ENCODE measurements around the gene RNLS. TPM values are rescaled to one million over a fixed set of nuclear protein-coding genes. Genes with fewer than 3 reads are reported as not detected.

The RNLS gene
- total and polyA plus RNA-seq, 3 donors from 2014 or later = 13.0 to 27.4 (median 27.1) TPM

DNA sequence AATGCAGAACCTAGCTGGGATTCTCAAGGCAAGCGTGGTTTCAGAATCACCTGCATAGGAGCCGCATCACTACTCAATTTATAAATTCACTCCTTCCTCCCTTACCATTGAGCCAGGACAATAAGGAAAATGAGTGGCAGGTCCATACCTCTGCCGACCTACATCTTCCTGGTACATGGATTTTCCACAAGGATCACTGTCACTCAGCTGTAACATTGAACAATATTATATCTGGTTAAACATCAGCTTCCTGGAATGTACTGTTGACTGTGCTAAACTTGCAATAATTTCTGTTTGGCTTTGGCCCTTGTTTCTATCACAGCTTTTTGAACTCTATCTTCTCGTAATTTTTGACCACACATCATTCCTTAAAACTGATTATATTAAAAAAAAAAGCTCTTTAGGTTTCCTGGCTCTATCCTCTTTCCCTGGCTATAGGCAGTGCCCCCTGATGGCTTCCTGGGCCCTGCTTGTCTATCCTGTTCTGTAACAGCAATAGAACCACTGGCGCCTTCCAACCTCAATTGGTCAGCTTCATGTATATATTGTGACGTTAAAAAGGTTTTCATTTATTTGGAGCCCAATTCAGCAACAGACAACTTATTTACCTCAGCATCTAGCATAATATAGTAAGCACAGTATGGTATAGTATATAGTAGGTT is 59.2 kb downstream of the RNLS start:
- H3K9me3 ChIP-seq = no peaks in the 10 kb centered on the region
- no peak overlapping the region for H3K4me3 ChIP-seq
- H3K27ac ChIP-seq = no peak overlapping the region
- no peaks in the 10 kb centered on the region for H3K27me3 ChIP-seq
- 91 to 92% methylated on average over 6 of the region's 6 CpGs for WGBS, 2 donors
- DNase-seq = no peak
- TF ChIP-seq POLR2A (IDR thresholded peaks at IDR 0.05) (no peak), CTCF (IDR thresholded peaks at IDR 0.05) (no peak)
- intact Hi-C loops (cut with DNase I; ENCODE audit: low total_unique reads) = no loop called here
- no peaks in the 10 kb centered on the region for H3K36me3 ChIP-seq (ENCODE audit: low read depth, missing control alignments)
- no peaks in the 10 kb centered on the region for H3K4me1 ChIP-seq

- H3K27ac ChIP-seq = no peak overlapping the region
- WGBS, 2 donors = 31 to 40% methylated on average over 1 of the region's 1 CpG
- no peaks in the 10 kb centered on the region for H3K27me3 ChIP-seq
- intact Hi-C loops (cut with DNase I; ENCODE audit: low total_unique reads) = no loop called here
- H3K9me3 ChIP-seq = no peaks in the 10 kb centered on the region
- no peak for DNase-seq
- no peaks in the 10 kb centered on the region for H3K4me1 ChIP-seq
- H3K4me3 ChIP-seq = no peak overlapping the region
- TF ChIP-seq CTCF (IDR thresholded peaks at IDR 0.05) = no peak
- no peak for TF ChIP-seq POLR2A (IDR thresholded peaks at IDR 0.05)
- H3K36me3 ChIP-seq (ENCODE audit: low read depth, missing control alignments) = no peaks in the 10 kb centered on the region
Observed at GRCh38 chr10:88522715-88523114, 60.4 kb downstream of the RNLS start.

GRCh38 chr10:88521791-88522190 is 61.3 kb downstream of the RNLS start:
- Histone ChIP-seq H3K27ac (no peak overlapping the region), H3K27me3 (no peaks in the 10 kb centered on the region), H3K4me1 (no peaks in the 10 kb centered on the region), H3K9me3 (no peaks in the 10 kb centered on the region), H3K4me3 (no peak overlapping the region), H3K36me3 (ENCODE audit: low read depth, missing control alignments) (no peaks in the 10 kb centered on the region)
- no peak for DNase-seq
- WGBS, 2 donors = 95 to 96% methylated on average over 1 of the region's 1 CpG
- intact Hi-C loops (cut with DNase I; ENCODE audit: low total_unique reads) = no loop called here
- no peak for TF ChIP-seq CTCF (IDR thresholded peaks at IDR 0.05)
- TF ChIP-seq POLR2A (IDR thresholded peaks at IDR 0.05) = no peak

DNA sequence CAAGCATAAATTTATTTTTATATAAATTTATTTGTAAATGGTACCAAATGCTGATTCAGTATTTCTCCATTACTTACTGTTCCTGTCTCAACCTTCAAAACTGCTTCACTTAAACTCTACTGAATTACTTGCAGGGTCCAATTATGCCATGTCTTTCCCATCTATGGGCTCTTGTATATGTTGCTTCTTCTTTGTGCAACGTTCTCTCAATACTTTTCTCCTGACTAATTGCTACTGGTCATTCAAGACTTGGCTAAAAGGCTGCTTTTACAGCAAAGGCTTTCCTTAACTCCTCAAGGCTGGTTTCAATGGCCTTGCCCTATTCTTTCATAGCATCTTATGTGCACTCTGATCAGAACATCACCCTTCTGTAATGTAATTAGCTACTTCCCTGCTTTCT is 67.9 kb downstream of the RNLS start:
- no peak for DNase-seq
- H3K4me1 ChIP-seq = no peaks in the 10 kb centered on the region
- H3K27ac ChIP-seq = no peak overlapping the region
- H3K36me3 ChIP-seq (ENCODE audit: low read depth, missing control alignments) = no peaks in the 10 kb centered on the region
- no peaks in the 10 kb centered on the region for H3K9me3 ChIP-seq
- TF ChIP-seq POLR2A (IDR thresholded peaks at IDR 0.05) = no peak
- no peak for TF ChIP-seq CTCF (IDR thresholded peaks at IDR 0.05)
- no peak overlapping the region for H3K4me3 ChIP-seq
- intact Hi-C loops (cut with DNase I; ENCODE audit: low total_unique reads) = no loop called here
- WGBS, 2 donors = 75 to 86% methylated on average over 1 of the region's 1 CpG
- no peaks in the 10 kb centered on the region for H3K27me3 ChIP-seq

DNA sequence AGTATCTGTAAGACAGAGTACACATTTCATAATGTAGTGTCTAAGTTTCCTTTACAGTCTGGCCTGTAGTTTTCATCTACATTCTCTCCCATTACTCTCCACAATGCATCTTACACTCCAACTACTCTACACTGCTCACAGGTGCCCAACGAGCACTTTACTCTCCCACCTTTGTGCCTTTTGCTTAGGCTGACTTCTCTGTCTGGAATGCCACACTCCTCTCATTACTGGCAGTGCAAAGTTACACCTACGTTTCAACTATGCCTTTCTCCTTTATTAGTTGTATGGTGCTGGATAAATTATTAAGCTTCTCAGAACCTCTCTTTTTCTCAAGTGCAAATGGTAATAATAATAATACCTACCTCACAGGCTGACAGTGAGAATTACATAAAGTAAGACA is 70.5 kb downstream of the RNLS start:
- Histone ChIP-seq H3K36me3 (ENCODE audit: low read depth, missing control alignments) (no peaks in the 10 kb centered on the region), H3K27ac (no peak overlapping the region), H3K9me3 (no peaks in the 10 kb centered on the region), H3K4me3 (no peak overlapping the region), H3K27me3 (no peaks in the 10 kb centered on the region), H3K4me1 (no peaks in the 10 kb centered on the region)
- TF ChIP-seq CTCF (IDR thresholded peaks at IDR 0.05) = no peak
- no peak for DNase-seq
- intact Hi-C loops (cut with DNase I; ENCODE audit: low total_unique reads) = no loop called here
- 84 to 86% methylated on average over 2 of the region's 2 CpGs for WGBS, 2 donors

Measured in testis (tissue), 3 donors.